Hippocampal formation (tissue), 2 donors: Measurements from ENCODE around the gene PPP1R14B.

Experiments used
- DNase-seq, 2 donors: peaks; one replicate each; lab custom pipeline; 2025; lab: John Stamatoyannopoulos, UW

PPP1R14B gene

GRCh38 chr11:64281957-64282770 is 35.4 kb upstream of the PPP1R14B start:
- DNase-seq, result no peak

- DNase-seq, result no peak
Measured at GRCh38 chr11:64278576-64279190, 31.9 kb upstream of the PPP1R14B start.

GRCh38 chr11:64276653-64277431 is 30.1 kb upstream of the PPP1R14B start:
- no peak for DNase-seq

DNA sequence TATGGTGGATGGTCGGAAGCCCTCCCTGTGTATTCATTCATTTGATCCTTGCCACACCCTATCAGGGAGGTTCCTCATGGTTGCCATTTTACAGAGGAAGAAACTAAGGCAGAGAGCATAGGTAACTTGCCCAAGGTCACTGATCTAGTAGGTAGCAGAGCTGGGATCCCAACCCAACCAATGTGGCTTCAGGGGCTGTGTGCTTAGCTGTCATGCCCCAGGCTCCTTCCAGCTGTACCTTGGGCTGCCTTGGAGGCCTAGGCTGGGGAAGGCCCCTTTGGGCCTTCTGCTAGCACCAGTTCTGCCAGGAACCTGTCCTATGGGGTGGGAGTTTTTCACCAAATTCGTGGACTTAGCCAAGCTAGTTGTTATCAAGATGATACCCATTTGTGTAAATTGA is 29.1 kb upstream of the PPP1R14B start:
- DNase-seq, result no peak

- no peak for DNase-seq
Measured at GRCh38 chr11:64275031-64275800, 28.5 kb upstream of the PPP1R14B start.

- DNase-seq, result peak; percentile 99 to 100
Measured at GRCh38 chr11:64269540-64270220, 22.9 kb upstream of the PPP1R14B start.

GRCh38 chr11:64268893-64269539 is 22.3 kb upstream of the PPP1R14B start:
- no peak for DNase-seq

DNA sequence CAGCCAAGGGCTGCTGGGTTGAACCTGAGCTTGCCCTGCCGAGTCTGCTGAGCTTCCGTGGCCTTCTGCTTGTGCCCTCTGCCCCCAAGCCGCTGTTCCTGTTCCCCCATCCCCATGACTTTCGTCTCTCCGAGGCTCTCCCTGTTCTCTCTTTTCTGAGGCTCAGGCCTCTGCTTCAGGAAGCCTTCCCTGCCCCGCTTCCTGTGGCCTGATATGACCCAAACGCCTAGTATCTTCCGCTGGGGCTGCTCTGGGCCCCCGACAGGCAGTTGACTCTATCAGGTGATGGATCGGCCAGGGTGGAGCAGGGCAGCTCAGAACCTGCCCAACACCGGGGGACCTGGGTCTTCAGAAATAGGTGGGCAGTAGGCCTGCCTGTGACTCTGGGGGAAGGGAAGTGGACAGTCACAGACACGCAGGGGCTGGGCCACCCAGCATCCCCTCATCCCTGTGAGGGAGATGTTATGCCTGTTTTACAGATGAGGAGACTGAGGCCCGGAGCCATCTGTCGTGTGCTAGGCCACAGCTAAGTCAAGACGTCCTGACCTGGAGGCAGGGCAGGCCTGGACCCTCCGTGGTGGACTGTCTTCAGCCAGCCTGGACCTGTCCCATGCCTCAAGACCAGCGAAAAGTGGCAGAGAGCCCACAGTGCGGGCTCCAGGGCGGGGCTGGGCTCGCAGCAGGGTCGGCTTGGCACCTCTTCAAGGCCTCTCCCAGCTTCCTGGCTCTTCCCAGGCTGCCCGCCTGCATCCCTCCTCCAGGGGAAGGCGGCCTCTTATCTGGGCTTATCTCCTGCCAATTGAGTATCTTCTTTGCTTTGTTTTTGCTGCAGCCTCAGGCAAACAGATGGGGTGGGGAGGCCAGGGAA is 21.5 kb upstream of the PPP1R14B start:
- DNase-seq, result no peak

DNA sequence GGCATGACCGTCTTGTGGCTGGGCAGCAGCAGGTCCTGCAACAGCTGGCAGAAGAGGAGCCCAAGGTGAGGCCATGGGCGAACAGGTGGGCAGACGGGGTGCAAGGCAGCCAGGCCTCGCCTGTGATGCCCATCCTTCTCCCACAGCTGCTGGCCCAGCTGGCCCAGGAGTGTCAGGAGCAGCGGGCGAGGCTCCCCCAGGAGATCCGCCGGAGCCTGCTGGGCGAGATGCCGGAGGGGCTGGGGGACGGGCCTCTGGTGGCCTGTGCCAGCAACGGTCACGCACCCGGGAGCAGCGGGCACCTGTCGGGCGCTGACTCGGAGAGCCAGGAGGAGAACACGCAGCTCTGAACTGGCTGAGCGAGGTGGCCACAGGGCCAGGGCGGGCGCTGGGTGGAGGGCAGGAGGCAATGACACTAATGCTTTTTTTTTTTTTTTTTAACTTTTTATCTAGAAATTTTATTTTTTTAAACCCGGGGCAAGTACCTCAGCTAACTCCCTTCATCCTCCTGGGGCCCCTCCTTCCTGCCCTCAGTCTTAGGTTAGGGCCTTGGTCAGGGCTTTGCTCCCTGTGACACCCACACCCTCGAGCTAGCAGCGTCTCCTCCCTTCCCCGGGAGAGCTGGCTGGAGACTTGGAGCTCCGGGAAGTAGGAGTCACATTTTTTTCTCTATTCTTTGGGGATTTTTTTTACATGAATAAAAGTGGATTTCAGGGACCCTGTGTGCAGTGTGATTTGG is 20.6 kb upstream of the PPP1R14B start:
- DNase-seq, result no peak

- no peak for DNase-seq
Measured at GRCh38 chr11:64266339-64266738, 19.6 kb upstream of the PPP1R14B start.

DNA sequence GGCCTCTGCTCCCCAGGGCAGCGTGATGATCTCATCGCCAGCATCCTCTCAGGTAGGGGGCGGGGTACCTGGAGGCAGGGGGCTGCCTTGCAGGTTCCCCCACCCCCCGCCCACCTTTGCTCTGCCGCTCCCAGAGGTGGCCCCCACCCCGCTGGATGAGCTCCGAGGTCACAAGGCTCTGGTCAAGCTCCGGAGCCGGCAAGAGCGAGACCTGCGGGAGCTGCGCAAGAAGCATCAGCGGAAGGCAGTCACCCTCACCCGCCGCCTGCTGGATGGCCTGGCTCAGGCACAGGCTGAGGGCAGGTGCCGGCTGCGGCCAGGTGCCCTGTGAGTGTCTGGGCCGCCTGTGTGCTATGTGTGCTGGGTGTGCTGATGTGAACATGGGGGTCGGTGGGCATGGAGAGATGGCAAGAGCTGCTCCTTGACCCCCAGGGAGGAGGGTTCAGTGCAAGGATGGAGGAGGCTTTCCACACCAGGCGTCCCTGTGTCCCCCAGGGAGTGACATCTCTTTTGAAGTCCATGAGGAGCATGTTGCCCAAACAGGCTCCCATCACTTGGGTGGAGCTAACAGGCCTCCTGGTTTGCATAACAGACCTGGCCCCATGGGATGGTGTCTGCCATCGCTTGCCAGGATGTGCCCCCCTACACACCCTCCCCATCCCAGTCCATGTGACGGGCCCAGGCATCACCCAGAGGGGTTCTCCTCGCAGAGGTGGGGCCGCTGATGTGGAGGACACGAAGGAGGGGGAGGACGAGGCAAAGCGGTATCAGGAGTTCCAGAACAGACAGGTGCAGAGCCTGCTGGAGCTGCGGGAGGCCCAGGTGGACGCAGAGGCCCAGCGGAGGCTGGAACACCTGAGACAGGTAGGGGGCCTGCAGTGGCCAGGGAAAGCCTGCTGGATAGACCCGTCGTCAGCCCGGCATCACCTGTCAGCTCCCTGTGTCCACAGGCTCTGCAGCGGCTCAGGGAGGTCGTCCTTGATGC is 18.7 kb upstream of the PPP1R14B start:
- no peak for DNase-seq

DNA sequence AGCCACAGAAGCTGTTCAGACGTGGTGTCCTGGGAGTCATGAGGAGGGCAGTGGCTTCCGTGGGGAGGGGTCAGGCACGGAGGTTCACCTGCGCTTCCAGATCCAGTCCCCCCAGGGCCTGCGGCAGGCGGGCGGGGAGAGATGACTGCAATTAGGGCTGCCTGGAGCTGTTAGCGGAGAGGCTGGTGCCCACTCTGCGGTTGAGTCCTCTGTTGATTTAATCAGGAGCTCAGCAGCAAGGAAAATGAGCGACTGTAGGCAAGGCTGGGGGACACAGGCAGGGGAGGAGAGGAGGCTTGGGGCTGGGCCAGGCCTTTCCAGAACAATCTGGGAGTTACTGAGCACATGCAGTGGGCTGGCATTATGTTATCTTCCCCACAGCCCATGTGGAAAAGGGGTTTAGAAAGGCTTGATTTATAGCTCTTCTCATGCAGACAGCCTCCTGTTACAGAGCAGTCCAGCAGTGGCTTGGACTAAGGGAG is 17.7 kb upstream of the PPP1R14B start:
- DNase-seq, result no peak

GRCh38 chr11:64263947-64264317 is 17.2 kb upstream of the PPP1R14B start:
- DNase-seq, result no peak

- DNase-seq, result no peak
Measured at GRCh38 chr11:64263021-64263946, 16.5 kb upstream of the PPP1R14B start.

- no peak for DNase-seq
Measured at GRCh38 chr11:64262271-64263002, 15.7 kb upstream of the PPP1R14B start.

- DNase-seq, result no peak
Measured at GRCh38 chr11:64261556-64262080, 14.9 kb upstream of the PPP1R14B start.
